ENCODE results near the gene LTC4S. TPM values are rescaled to one million over a fixed set of nuclear protein-coding genes. Genes with fewer than 3 reads are reported as not detected.
"Not testable (repeated sequence)": the region's sequence is repeated elsewhere in the genome, so short reads cannot be mapped to it uniquely, and the experiment has no call there.

The LTC4S gene
- polyA plus RNA-seq, 4 donors = 2.1 to 6.6 (median 2.7) TPM

- DNase-seq (ENCODE audit: low read depth in 4 of 4, low spot score in 3 of 4) = no peak
Measured at GRCh38 chr5:179768326-179769085, 25.3 kb upstream of the LTC4S start.

GRCh38 chr5:179769271-179769670 lies 24.5 kb upstream of the LTC4S start:
- DNase-seq (ENCODE audit: low read depth in 4 of 4, low spot score in 3 of 4) = no peak

GRCh38 chr5:179769796-179770195 lies 24.0 kb upstream of the LTC4S start:
- DNase-seq (ENCODE audit: low read depth in 4 of 4, low spot score in 3 of 4) = no peak

GRCh38 chr5:179771311-179771895 lies 22.4 kb upstream of the LTC4S start:
- no peak for DNase-seq (ENCODE audit: low read depth in 4 of 4, low spot score in 3 of 4)

- DNase-seq (ENCODE audit: low read depth in 4 of 4, low spot score in 3 of 4) = no peak
Measured at GRCh38 chr5:179772351-179772750, 21.4 kb upstream of the LTC4S start.

- no peak for DNase-seq (ENCODE audit: low read depth in 4 of 4, low spot score in 3 of 4)
Measured at GRCh38 chr5:179773686-179774040, 20.1 kb upstream of the LTC4S start.

GRCh38 chr5:179774442-179774841 lies 19.3 kb upstream of the LTC4S start:
- no peak for DNase-seq (ENCODE audit: low read depth in 4 of 4, low spot score in 3 of 4)

GRCh38 chr5:179776411-179776938 lies 17.3 kb upstream of the LTC4S start:
- DNase-seq (ENCODE audit: low read depth in 4 of 4, low spot score in 3 of 4) = no peak

GRCh38 chr5:179777456-179777855 lies 16.3 kb upstream of the LTC4S start:
- DNase-seq (ENCODE audit: low read depth in 4 of 4, low spot score in 3 of 4) = no peak

- DNase-seq (ENCODE audit: low read depth in 4 of 4, low spot score in 3 of 4) = no peak
Measured at GRCh38 chr5:179777909-179778308, 15.9 kb upstream of the LTC4S start.

- no peak for DNase-seq (ENCODE audit: low read depth in 4 of 4, low spot score in 3 of 4)
Measured at GRCh38 chr5:179778591-179778990, 15.2 kb upstream of the LTC4S start.

- DNase-seq (ENCODE audit: low read depth in 4 of 4, low spot score in 3 of 4) = no peak
Measured at GRCh38 chr5:179779826-179780225, 14.0 kb upstream of the LTC4S start.

GRCh38 chr5:179780362-179780761 lies 13.4 kb upstream of the LTC4S start:
- no peak for DNase-seq (ENCODE audit: low read depth in 4 of 4, low spot score in 3 of 4)

- DNase-seq (ENCODE audit: low read depth in 4 of 4, low spot score in 3 of 4) = no peak
Measured at GRCh38 chr5:179781846-179782245, 11.9 kb upstream of the LTC4S start.

- DNase-seq (ENCODE audit: low read depth in 4 of 4, low spot score in 3 of 4) = no peak
Measured at GRCh38 chr5:179783128-179783527, 10.7 kb upstream of the LTC4S start.

- DNase-seq (ENCODE audit: low read depth in 4 of 4, low spot score in 3 of 4) = no peak
Measured at GRCh38 chr5:179786861-179787260, 6.9 kb upstream of the LTC4S start.

- no peak for DNase-seq (ENCODE audit: low read depth in 4 of 4, low spot score in 3 of 4)
Measured at GRCh38 chr5:179788193-179788854, 5.5 kb upstream of the LTC4S start.

- not testable (repeated sequence) for DNase-seq (ENCODE audit: low read depth in 4 of 4, low spot score in 3 of 4)
Measured at GRCh38 chr5:179789278-179789677, 4.5 kb upstream of the LTC4S start.

GRCh38 chr5:179791881-179792611 lies 1.7 kb upstream of the LTC4S start:
- DNase-seq (ENCODE audit: low read depth in 4 of 4, low spot score in 3 of 4) = no peak

- no peak for DNase-seq (ENCODE audit: low read depth in 4 of 4, low spot score in 3 of 4)
Measured at GRCh38 chr5:179792612-179793467, 946 bp upstream of the LTC4S start.
